Measurements from ENCODE around the gene TRAPPC12.

TRAPPC12 gene

DNA sequence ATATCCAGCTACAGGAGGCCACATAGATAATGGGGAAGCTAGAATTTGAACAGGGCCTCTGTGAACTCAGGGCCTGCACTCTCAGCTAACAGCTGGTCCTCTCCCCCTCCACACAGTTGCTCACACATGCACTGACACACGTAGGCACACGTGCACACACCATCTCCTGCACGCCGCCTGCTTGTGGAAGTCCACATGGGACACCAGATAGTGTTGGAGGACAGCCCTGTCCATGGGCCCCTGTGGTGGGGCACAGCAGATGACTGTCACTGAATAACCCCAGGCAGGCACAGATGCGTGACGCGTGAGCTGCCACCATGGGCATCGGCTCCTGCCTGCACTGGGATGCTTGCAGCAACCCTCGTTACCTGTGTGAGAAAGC lies 87.0 kb downstream of the TRAPPC12 start:
- no peaks in the 10 kb centered on the region for H3K27me3 ChIP-seq (replicated peaks; ENCODE audit: control insufficient read depth, insufficient read depth, low read length)
- peak overlapping the region; percentile 14 for H3K4me3 ChIP-seq (ENCODE audit: low read length)
- no peaks in the 10 kb centered on the region for H3K9me3 ChIP-seq (ENCODE audit: control insufficient read depth, low read length)
- DNase-seq (ENCODE audit: low read depth): no peak
- peaks cover 58% of the 10 kb centered on the region for H3K4me1 ChIP-seq (ENCODE audit: control insufficient read depth, insufficient read depth, low read length)
- H3K9ac ChIP-seq (ENCODE audit: low read length): peak overlapping the region; percentile 65
- peaks cover 19% of the 10 kb centered on the region for H3K36me3 ChIP-seq (ENCODE audit: control insufficient read depth, insufficient read depth, low read length, severe bottlenecking)

- no peak for DNase-seq (ENCODE audit: low read depth)
- Histone ChIP-seq H3K36me3 (ENCODE audit: control insufficient read depth, insufficient read depth, low read length, severe bottlenecking) (peaks cover 19% of the 10 kb centered on the region), H3K9ac (ENCODE audit: low read length) (peak overlapping the region; percentile 65), H3K27me3 (replicated peaks; ENCODE audit: control insufficient read depth, insufficient read depth, low read length) (no peaks in the 10 kb centered on the region), H3K4me1 (ENCODE audit: control insufficient read depth, insufficient read depth, low read length) (peaks cover 59% of the 10 kb centered on the region), H3K9me3 (ENCODE audit: control insufficient read depth, low read length) (no peaks in the 10 kb centered on the region), H3K4me3 (ENCODE audit: low read length) (no peak overlapping the region)
Observed at GRCh38 chr2:3466966-3467365, 87.5 kb downstream of the TRAPPC12 start.

DNA sequence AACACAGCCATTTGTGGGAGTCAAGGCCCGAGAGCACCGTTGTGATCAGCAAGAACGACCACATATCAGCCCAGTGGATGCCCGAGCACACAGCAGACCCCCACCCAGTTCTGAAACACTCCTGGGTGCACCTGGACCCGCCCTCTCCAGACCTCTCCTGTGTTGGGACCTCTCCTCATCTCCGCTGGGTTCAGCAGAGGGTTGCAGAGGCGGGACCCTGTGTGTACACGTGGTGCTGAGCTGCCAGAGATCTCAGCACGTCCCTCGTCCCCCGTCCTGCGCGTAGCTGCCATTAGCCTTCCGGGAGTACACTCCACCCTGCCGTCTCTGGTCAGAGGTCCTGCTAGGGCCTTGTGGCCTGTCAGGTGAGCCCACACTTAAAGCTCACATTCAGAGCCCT lies 88.2 kb downstream of the TRAPPC12 start:
- H3K9ac ChIP-seq (ENCODE audit: low read length): no peak overlapping the region
- peaks cover 58% of the 10 kb centered on the region for H3K4me1 ChIP-seq (ENCODE audit: control insufficient read depth, insufficient read depth, low read length)
- DNase-seq (ENCODE audit: low read depth): no peak
- H3K27me3 ChIP-seq (replicated peaks; ENCODE audit: control insufficient read depth, insufficient read depth, low read length): no peaks in the 10 kb centered on the region
- peaks cover 24% of the 10 kb centered on the region for H3K36me3 ChIP-seq (ENCODE audit: control insufficient read depth, insufficient read depth, low read length, severe bottlenecking)
- no peak overlapping the region for H3K4me3 ChIP-seq (ENCODE audit: low read length)
- no peaks in the 10 kb centered on the region for H3K9me3 ChIP-seq (ENCODE audit: control insufficient read depth, low read length)

DNA sequence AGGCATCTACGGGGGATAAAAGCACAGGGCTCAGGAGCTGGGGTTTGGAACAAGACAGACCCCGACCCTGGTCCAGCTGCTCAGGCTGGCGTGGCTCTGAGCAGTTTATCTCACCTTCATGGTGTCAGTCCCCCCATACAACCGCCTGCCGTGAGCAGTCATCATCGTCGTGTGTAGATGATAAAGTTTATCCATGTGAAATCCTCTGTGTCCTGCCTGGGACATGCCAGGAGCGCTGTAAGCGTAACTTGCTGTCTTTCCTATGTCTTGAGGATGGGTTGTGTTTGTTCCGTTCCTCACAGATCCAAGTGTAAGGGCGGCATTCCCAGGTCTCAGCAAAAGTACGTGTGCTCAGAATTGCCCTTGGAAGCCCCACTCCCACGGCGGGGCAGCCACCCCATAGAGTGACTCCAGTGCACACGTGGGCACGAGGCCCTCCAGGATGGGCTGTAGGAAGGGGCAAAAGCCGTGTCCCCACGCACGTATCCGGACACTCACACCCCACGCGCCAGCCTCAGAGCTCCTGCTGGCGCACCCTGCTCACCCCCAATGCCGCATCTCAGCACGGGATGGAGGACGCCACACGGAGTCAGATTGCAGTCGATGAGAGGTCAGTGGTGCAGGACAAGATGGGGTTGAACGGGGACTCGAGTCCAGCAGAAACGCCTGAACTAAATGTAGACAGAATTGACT lies 88.9 kb downstream of the TRAPPC12 start:
- Histone ChIP-seq H3K4me3 (ENCODE audit: low read length) (no peak overlapping the region), H3K9me3 (ENCODE audit: control insufficient read depth, low read length) (no peaks in the 10 kb centered on the region), H3K36me3 (ENCODE audit: control insufficient read depth, insufficient read depth, low read length, severe bottlenecking) (peaks cover 27% of the 10 kb centered on the region), H3K9ac (ENCODE audit: low read length) (no peak overlapping the region), H3K27me3 (replicated peaks; ENCODE audit: control insufficient read depth, insufficient read depth, low read length) (no peaks in the 10 kb centered on the region), H3K4me1 (ENCODE audit: control insufficient read depth, insufficient read depth, low read length) (peaks cover 58% of the 10 kb centered on the region)
- DNase-seq (ENCODE audit: low read depth): no peak

GRCh38 chr2:3469486-3469885 lies 90.0 kb downstream of the TRAPPC12 start:
- DNase-seq (ENCODE audit: low read depth): no peak
- H3K4me3 ChIP-seq (ENCODE audit: low read length): no peak overlapping the region
- peak overlapping the region; percentile 52 for H3K9ac ChIP-seq (ENCODE audit: low read length)
- H3K9me3 ChIP-seq (ENCODE audit: control insufficient read depth, low read length): no peaks in the 10 kb centered on the region
- peaks cover 58% of the 10 kb centered on the region for H3K4me1 ChIP-seq (ENCODE audit: control insufficient read depth, insufficient read depth, low read length)
- peaks cover 33% of the 10 kb centered on the region for H3K36me3 ChIP-seq (ENCODE audit: control insufficient read depth, insufficient read depth, low read length, severe bottlenecking)
- H3K27me3 ChIP-seq (replicated peaks; ENCODE audit: control insufficient read depth, insufficient read depth, low read length): no peaks in the 10 kb centered on the region

GRCh38 chr2:3470166-3470651 lies 90.7 kb downstream of the TRAPPC12 start:
- Histone ChIP-seq H3K4me1 (ENCODE audit: control insufficient read depth, insufficient read depth, low read length) (peaks cover 51% of the 10 kb centered on the region), H3K36me3 (ENCODE audit: control insufficient read depth, insufficient read depth, low read length, severe bottlenecking) (peaks cover 36% of the 10 kb centered on the region), H3K4me3 (ENCODE audit: low read length) (peak overlapping the region; percentile 35), H3K9ac (ENCODE audit: low read length) (peak overlapping the region; percentile 52), H3K27me3 (replicated peaks; ENCODE audit: control insufficient read depth, insufficient read depth, low read length) (no peaks in the 10 kb centered on the region), H3K9me3 (ENCODE audit: control insufficient read depth, low read length) (no peaks in the 10 kb centered on the region)
- peak; percentile 40 for DNase-seq (ENCODE audit: low read depth)

DNA sequence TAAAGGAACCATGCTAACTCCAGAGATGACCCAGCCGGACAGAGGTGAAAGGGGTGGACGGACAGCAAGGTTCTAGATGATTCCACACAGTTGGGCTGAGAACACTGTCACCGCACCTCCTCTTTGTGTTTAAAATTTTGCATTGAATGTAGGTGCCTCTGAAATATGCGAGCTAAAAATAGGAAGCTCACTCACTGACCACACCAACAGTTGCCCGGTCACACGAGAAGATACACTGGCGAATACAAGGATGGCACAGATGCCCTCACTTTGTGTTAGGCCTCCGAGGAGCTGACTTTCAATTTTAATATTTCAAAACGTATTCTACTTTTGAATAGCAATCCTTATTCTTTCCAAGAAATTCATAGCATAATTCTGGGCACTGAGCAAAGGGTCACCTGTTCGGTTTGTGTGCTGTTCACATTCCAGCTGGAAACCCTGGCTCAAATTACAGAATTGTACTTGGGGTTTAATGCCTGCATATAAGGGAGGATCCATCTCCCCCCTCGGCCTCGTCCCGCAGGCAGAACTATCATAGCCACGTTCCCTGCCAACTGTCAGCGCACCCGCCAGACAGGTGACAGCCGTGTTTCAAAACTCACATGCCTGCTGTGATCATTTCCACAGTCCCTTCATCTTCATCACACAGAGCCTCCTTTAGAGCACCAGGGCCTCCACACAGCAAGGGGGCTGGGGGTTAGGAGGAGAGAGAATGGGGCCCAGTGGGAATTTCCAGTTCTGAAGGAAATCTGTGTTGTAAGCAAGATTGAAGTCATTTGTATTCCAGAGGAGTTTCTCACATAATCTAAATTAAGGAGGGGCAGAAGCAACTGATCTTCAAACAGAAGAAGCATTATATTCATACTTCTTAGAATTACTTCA lies 91.6 kb downstream of the TRAPPC12 start:
- no peak for DNase-seq (ENCODE audit: low read depth)
- no peaks in the 10 kb centered on the region for H3K9me3 ChIP-seq (ENCODE audit: control insufficient read depth, low read length)
- H3K36me3 ChIP-seq (ENCODE audit: control insufficient read depth, insufficient read depth, low read length, severe bottlenecking): peaks cover 36% of the 10 kb centered on the region
- H3K27me3 ChIP-seq (replicated peaks; ENCODE audit: control insufficient read depth, insufficient read depth, low read length): no peaks in the 10 kb centered on the region
- H3K9ac ChIP-seq (ENCODE audit: low read length): peak overlapping the region; percentile 52
- H3K4me3 ChIP-seq (ENCODE audit: low read length): peak overlapping the region; percentile 35
- H3K4me1 ChIP-seq (ENCODE audit: control insufficient read depth, insufficient read depth, low read length): peaks cover 46% of the 10 kb centered on the region

- no peak overlapping the region for H3K9ac ChIP-seq (ENCODE audit: low read length)
- peaks cover 44% of the 10 kb centered on the region for H3K4me1 ChIP-seq (ENCODE audit: control insufficient read depth, insufficient read depth, low read length)
- no peaks in the 10 kb centered on the region for H3K27me3 ChIP-seq (replicated peaks; ENCODE audit: control insufficient read depth, insufficient read depth, low read length)
- peaks cover 35% of the 10 kb centered on the region for H3K36me3 ChIP-seq (ENCODE audit: control insufficient read depth, insufficient read depth, low read length, severe bottlenecking)
- no peaks in the 10 kb centered on the region for H3K9me3 ChIP-seq (ENCODE audit: control insufficient read depth, low read length)
- no peak for DNase-seq (ENCODE audit: low read depth)
- H3K4me3 ChIP-seq (ENCODE audit: low read length): no peak overlapping the region
Observed at GRCh38 chr2:3472296-3472695, 92.8 kb downstream of the TRAPPC12 start.

GRCh38 chr2:3472966-3473365 lies 93.5 kb downstream of the TRAPPC12 start:
- no peak overlapping the region for H3K9ac ChIP-seq (ENCODE audit: low read length)
- H3K4me3 ChIP-seq (ENCODE audit: low read length): no peak overlapping the region
- H3K36me3 ChIP-seq (ENCODE audit: control insufficient read depth, insufficient read depth, low read length, severe bottlenecking): peaks cover 34% of the 10 kb centered on the region
- no peaks in the 10 kb centered on the region for H3K27me3 ChIP-seq (replicated peaks; ENCODE audit: control insufficient read depth, insufficient read depth, low read length)
- no peak for DNase-seq (ENCODE audit: low read depth)
- peaks cover 44% of the 10 kb centered on the region for H3K4me1 ChIP-seq (ENCODE audit: control insufficient read depth, insufficient read depth, low read length)
- no peaks in the 10 kb centered on the region for H3K9me3 ChIP-seq (ENCODE audit: control insufficient read depth, low read length)

DNA sequence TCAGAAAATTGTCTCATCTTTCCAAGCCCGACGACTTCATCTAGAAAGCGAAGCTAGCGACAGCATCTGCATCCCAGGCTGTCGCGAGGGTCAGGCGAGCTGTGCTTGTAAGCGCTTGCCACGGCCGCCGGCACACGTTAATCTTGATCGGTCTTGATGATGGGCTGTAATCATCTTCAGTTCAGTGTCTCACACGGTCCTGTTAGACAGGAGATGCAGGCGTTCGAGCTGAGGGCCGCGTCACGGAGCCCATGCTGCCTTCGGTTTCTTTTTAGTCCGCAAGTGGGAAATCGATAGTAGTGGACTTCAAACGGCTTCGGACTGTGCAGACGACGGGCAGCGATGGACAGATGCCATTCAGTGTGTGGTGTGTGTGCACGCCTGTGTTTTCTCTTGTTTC lies 96.3 kb downstream of the TRAPPC12 start:
- Histone ChIP-seq H3K36me3 (ENCODE audit: control insufficient read depth, insufficient read depth, low read length, severe bottlenecking) (peaks cover 43% of the 10 kb centered on the region), H3K9me3 (ENCODE audit: control insufficient read depth, low read length) (no peaks in the 10 kb centered on the region), H3K4me3 (ENCODE audit: low read length) (no peak overlapping the region), H3K9ac (ENCODE audit: low read length) (peak overlapping the region; percentile 8), H3K27me3 (replicated peaks; ENCODE audit: control insufficient read depth, insufficient read depth, low read length) (no peaks in the 10 kb centered on the region), H3K4me1 (ENCODE audit: control insufficient read depth, insufficient read depth, low read length) (peaks cover 26% of the 10 kb centered on the region)
- DNase-seq (ENCODE audit: low read depth): no peak

DNA sequence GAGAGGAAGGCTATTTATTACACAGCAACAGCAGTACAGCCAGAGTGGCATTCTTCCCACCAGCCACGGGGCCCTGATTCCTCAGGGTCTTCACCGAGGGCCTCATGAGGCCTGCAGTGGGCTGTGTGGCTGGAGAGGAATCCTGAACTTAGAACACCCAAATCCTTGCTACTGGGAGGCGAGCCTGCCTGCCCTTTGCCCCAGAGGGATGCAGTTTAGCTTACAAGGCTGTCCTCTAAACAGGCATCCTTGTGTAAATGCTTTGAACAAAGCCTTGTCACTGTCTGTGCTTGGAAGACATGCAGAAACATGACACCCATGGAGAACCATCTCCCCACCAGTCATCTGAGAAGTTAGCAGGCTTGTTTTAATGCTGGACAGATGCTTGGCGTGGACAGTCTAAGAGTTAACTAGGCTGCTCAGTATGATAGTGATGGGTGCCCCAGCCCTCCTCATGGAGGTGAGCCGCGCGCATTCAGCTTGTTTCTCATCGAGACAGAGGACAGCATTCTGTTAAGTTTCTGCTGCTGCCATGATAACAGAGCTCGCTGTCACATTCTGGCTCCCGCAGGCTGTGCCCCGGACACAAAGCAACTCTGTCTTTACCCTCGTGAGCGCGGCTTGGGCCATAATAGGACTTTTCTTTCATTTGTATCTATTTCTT lies 97.0 kb downstream of the TRAPPC12 start:
- H3K4me3 ChIP-seq (ENCODE audit: low read length): no peak overlapping the region
- no peaks in the 10 kb centered on the region for H3K9me3 ChIP-seq (ENCODE audit: control insufficient read depth, low read length)
- no peaks in the 10 kb centered on the region for H3K27me3 ChIP-seq (replicated peaks; ENCODE audit: control insufficient read depth, insufficient read depth, low read length)
- DNase-seq (ENCODE audit: low read depth): peak; percentile 60
- H3K9ac ChIP-seq (ENCODE audit: low read length): peak overlapping the region; percentile 8
- H3K4me1 ChIP-seq (ENCODE audit: control insufficient read depth, insufficient read depth, low read length): peaks cover 19% of the 10 kb centered on the region
- peaks cover 43% of the 10 kb centered on the region for H3K36me3 ChIP-seq (ENCODE audit: control insufficient read depth, insufficient read depth, low read length, severe bottlenecking)
